A673 (cell line): ENCODE data around the gene C1orf167. TPM values are rescaled to one million over a fixed set of nuclear protein-coding genes. Genes with fewer than 3 reads are reported as not detected.

ENCODE experiments used
- BruUV-seq: library from RNA; stranded (reverse); fragments of 400-500 nt; replicated peaks from 2 replicates; lab custom pipeline; 2021; lab: Mats Ljungman, UMichigan
- CTCF ChIA-PET: fragments of 300-600 bp; sonication (Branson Sonifier 250); formaldehyde crosslinking; loops from one replicate; lab custom pipeline; 2022; ENCODE audit warnings: antibody characterized with exemption; lab: Charles Lee
- POLR2A ChIA-PET: fragments of 300-600 bp; sonication (Branson Sonifier 250); formaldehyde crosslinking; loops from one replicate; lab custom pipeline; 2022; ENCODE audit warnings: antibody characterized with exemption; ENCODE audit not compliant: low non-redundant PET; lab: Charles Lee
- DNase-seq: peaks from one replicate; pipeline ENCODE4 v3.0.0-alpha.2; 2015; ENCODE audit warnings: low spot score
- H3K27ac ChIP-seq: fragments of 200-600 bp; sonication (generic); 2 replicates; pipeline ENCODE4 v1.5.1; 2016; ENCODE audit warnings: mixed run types, low read depth, mild to moderate bottlenecking, mixed read lengths, antibody characterized with exemption, low read length; ENCODE audit not compliant: poor library complexity, severe bottlenecking
- H3K27me3 ChIP-seq: fragments of 200-600 bp; sonication (generic); replicated peaks from 2 replicates; pipeline ENCODE4 v1.6.1; 2017; ENCODE audit warnings: mixed run types, low read depth, mild to moderate bottlenecking, mixed read lengths, antibody characterized with exemption, low read length; ENCODE audit not compliant: insufficient read depth, poor library complexity
- H3K36me3 ChIP-seq: fragments of 200-600 bp; sonication (generic); 2 replicates; pipeline ENCODE4 v1.6.1; 2016; ENCODE audit warnings: mixed run types, mild to moderate bottlenecking, mixed read lengths, antibody characterized with exemption, low read length; ENCODE audit not compliant: insufficient read depth, poor library complexity, severe bottlenecking
- H3K4me1 ChIP-seq: fragments of 200-600 bp; sonication (generic); 2 replicates; pipeline ENCODE4 v1.6.1; 2017; ENCODE audit warnings: mixed run types, mild to moderate bottlenecking, mixed read lengths, antibody characterized with exemption, low read length; ENCODE audit not compliant: insufficient read depth, poor library complexity, severe bottlenecking
- H3K4me3 ChIP-seq: fragments of 200-600 bp; sonication (generic); 2 replicates; pipeline ENCODE4 v1.5.1; 2016; ENCODE audit warnings: low read depth, mixed run types, mild to moderate bottlenecking, mixed read lengths, low read length; ENCODE audit not compliant: poor library complexity, severe bottlenecking
- H3K9me3 ChIP-seq: fragments of 200-600 bp; sonication (generic); 2 replicates; pipeline ENCODE4 v1.6.1; 2016; ENCODE audit warnings: mixed run types, low read depth, mild to moderate bottlenecking, mixed read lengths, antibody characterized with exemption, low read length; ENCODE audit not compliant: poor library complexity, severe bottlenecking
- CTCF ChIP-seq: fragments of 300-800, 200-600 bp; sonication (generic); conservative IDR thresholded peaks from 2 replicates; pipeline ENCODE4 v1.5.1; 2017; ENCODE audit warnings: low read depth, mild to moderate bottlenecking, antibody characterized with exemption, low read length, moderate library complexity, mixed read lengths
- EZH2 ChIP-seq: fragments of 200-600 bp; sonication (generic); IDR thresholded peaks from 2 replicates; pipeline ENCODE4 v1.6.1; 2017; ENCODE audit warnings: borderline replicate concordance, low read depth, mild to moderate bottlenecking, mixed read lengths, antibody characterized with exemption, low read length; ENCODE audit not compliant: poor library complexity, severe bottlenecking
- intact Hi-C: fragments of 100-400 bp; cut with micrococcal nuclease; formaldehyde crosslinking; loops from one replicate; pipeline ENCODE4 v1.10.0; 2022; ENCODE audit not compliant: unreplicated experiment
- total RNA-seq: library from RNA; stranded (reverse); gene quantifications from 2 replicates; pipeline ENCODE4 v1.2.3, GENCODE V29; 2021

Gene C1orf167
- total RNA-seq, 1 experiment from 2014 or later: not detected

GRCh38 chr1:11725616-11726015 is 36.4 kb upstream of the C1orf167 start:
- CTCF ChIA-PET: no interaction called here
- no peaks in the 10 kb centered on the region for H3K27me3 ChIP-seq
- peaks cover 14% of the 10 kb centered on the region for H3K4me1 ChIP-seq
- no peak overlapping the region for H3K4me3 ChIP-seq
- H3K36me3 ChIP-seq: no peaks in the 10 kb centered on the region
- BruUV-seq: no TSS peak
- intact Hi-C loops: no loop called here
- TF ChIP-seq EZH2 (no peak), CTCF (no peak)
- POLR2A ChIA-PET: no interaction called here
- H3K9me3 ChIP-seq: no peaks in the 10 kb centered on the region
- DNase-seq: no peak
- no peak overlapping the region for H3K27ac ChIP-seq

- intact Hi-C loops: no loop called here
- POLR2A ChIA-PET: no interaction called here
- no TSS peak for BruUV-seq
- H3K9me3 ChIP-seq: no peaks in the 10 kb centered on the region
- no peak for DNase-seq
- TF ChIP-seq EZH2: no peak
- no peak for TF ChIP-seq CTCF
- H3K36me3 ChIP-seq: no peaks in the 10 kb centered on the region
- H3K27me3 ChIP-seq: no peaks in the 10 kb centered on the region
- CTCF ChIA-PET: interaction anchor here (0.6 kb wide), 1 partner anchor 16 kb away, joined by 7 read pairs; no protein-coding TSS in a partner anchor
- H3K4me1 ChIP-seq: peaks cover 29% of the 10 kb centered on the region
- no peak overlapping the region for H3K27ac ChIP-seq
- H3K4me3 ChIP-seq: no peak overlapping the region
Measured at GRCh38 chr1:11727119-11727518, 34.9 kb upstream of the C1orf167 start.

DNA sequence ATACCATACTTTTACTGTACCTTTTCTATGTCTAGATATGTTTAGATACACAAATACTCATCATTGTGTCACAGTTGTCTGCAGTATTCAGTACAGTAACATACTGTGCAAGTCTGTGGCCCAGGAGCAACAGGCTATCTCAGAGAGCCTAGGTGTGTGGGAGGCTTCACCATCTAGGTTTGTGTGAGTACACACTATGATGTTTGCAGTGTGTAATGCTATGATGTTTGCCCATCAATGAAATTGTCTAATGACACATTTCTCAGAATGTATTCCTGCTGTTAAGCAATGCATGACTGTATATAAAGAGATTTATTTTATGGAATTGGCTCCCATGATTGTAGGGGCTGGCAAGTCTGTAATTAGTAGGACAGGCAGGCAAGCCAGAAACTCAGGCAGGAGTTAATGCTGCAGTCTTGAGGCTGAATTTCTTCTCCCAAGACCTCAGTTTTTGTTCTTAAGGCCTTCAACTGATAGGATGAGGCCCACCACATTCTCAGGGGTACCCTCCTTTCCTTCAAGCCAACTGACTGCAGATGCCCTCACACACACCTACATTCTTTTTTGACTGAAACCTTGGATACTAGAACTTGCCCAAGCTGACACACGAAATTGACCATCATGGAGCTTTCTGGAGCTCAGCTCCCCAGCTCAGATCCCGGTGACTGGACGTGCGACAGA is 33.7 kb upstream of the C1orf167 start:
- DNase-seq: no peak

More for the DNA sequence above, 33.7 kb upstream of the C1orf167 start:
- H3K27ac ChIP-seq: no peak overlapping the region
- no peaks in the 10 kb centered on the region for H3K36me3 ChIP-seq
- POLR2A ChIA-PET: no interaction called here
- no peak for TF ChIP-seq EZH2
- no peak for TF ChIP-seq CTCF
- intact Hi-C loops: no loop called here
- BruUV-seq: no TSS peak
- H3K4me3 ChIP-seq: no peak overlapping the region
- CTCF ChIA-PET: interaction anchor here (0.6 kb wide), 1 partner anchor 87 kb away, joined by 4 read pairs; no protein-coding TSS in a partner anchor
- H3K9me3 ChIP-seq: no peaks in the 10 kb centered on the region
- peaks cover 29% of the 10 kb centered on the region for H3K4me1 ChIP-seq
- H3K27me3 ChIP-seq: no peaks in the 10 kb centered on the region
